Neutrophil (primary cell): ENCODE data around the gene LRRTM2.

ENCODE experiments used
- H3K27ac ChIP-seq: fragments of 200-600 bp; sonication (generic); 2 replicates; pipeline ENCODE4 v1.5.1; 2016; ENCODE audit warnings: mild to moderate bottlenecking, moderate library complexity
- H3K27me3 ChIP-seq: fragments of 200-600 bp; sonication (generic); 2 replicates; pipeline ENCODE4 v1.6.0; 2016; ENCODE audit warnings: mild to moderate bottlenecking
- H3K36me3 ChIP-seq: fragments of 200-600 bp; sonication (generic); 2 replicates; pipeline ENCODE4 v1.5.1; 2017
- H3K4me1 ChIP-seq, 2 experiments: fragments of 200-600 bp in 1 of 2; sonication (generic) in 1 of 2; 1 replicate in 1 of 2; 2 replicates in 1 of 2; pipeline versions ENCODE4 v1.5.1 to v1.6.1; 2013 to 2016; ENCODE audit warnings: low read depth in 1 of 2, low read length in 1 of 2, mild to moderate bottlenecking in 1 of 2, moderate library complexity in 1 of 2; ENCODE audit not compliant: control insufficient read depth in 1 of 2, insufficient read depth in 1 of 2
- H3K4me3 ChIP-seq, 2 experiments: fragments of 200-600 bp in 1 of 2; sonication (generic) in 1 of 2; 1 replicate in 1 of 2; 2 replicates in 1 of 2; pipeline ENCODE4 v1.5.1; 2013 to 2016; ENCODE audit warnings: low read depth in 1 of 2, low read length in 1 of 2, mild to moderate bottlenecking in 1 of 2, moderate library complexity in 1 of 2
- H3K9me3 ChIP-seq: fragments of 200-600 bp; sonication (generic); 2 replicates; pipeline ENCODE4 v1.5.1; 2016
- TF ChIP-seq, protein P1 (sequence below): fragments of 200-600 bp; sonication (generic); IDR thresholded peaks from 2 replicates; pipeline ENCODE4 v1.5.1; 2016; ENCODE audit warnings: antibody characterized with exemption

Gene LRRTM2

DNA sequence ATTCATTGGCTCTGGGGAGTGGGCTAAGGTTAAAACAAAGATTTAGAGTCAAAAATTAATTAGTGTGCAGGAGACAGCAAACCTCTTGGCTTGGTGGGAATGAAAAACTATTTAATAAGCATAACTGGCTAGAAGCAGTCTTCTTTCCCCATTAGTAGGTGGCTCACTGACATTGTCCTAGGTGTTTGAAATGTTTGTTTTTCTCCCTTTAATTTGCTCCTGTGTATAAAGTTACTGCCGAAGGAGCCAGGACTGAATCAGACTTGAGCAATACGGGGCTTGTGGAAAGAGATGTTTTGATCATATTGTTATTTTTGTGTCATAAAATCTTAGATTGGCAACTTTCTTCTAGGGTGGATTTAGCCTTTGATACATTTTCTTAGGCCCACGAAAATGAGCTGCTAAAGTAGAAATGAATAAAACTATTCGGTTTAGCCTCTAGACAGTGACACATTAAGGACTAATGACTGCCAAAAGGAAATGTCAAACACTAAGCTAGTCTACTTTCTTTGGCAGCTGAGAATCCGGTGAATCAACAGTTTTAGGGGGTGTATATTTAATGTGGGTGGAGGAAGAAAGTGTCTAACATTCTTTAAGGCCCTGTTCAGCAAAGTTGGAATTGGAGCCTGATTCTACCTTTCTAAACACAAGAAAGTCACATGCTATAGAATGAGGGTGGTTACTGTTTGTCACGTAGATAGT is 30.2 kb downstream of the LRRTM2 start:
- no peaks in the 10 kb centered on the region for H3K9me3 ChIP-seq
- TF ChIP-seq, protein P1, sequence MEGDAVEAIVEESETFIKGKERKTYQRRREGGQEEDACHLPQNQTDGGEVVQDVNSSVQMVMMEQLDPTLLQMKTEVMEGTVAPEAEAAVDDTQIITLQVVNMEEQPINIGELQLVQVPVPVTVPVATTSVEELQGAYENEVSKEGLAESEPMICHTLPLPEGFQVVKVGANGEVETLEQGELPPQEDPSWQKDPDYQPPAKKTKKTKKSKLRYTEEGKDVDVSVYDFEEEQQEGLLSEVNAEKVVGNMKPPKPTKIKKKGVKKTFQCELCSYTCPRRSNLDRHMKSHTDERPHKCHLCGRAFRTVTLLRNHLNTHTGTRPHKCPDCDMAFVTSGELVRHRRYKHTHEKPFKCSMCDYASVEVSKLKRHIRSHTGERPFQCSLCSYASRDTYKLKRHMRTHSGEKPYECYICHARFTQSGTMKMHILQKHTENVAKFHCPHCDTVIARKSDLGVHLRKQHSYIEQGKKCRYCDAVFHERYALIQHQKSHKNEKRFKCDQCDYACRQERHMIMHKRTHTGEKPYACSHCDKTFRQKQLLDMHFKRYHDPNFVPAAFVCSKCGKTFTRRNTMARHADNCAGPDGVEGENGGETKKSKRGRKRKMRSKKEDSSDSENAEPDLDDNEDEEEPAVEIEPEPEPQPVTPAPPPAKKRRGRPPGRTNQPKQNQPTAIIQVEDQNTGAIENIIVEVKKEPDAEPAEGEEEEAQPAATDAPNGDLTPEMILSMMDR, result no peak
- H3K4me3 ChIP-seq, result no peak overlapping the region
- no peaks in the 10 kb centered on the region for H3K36me3 ChIP-seq
- no peak overlapping the region for H3K27ac ChIP-seq
- H3K27me3 ChIP-seq, result no peaks in the 10 kb centered on the region
- H3K4me1 ChIP-seq, result no peaks in the 10 kb centered on the region

DNA sequence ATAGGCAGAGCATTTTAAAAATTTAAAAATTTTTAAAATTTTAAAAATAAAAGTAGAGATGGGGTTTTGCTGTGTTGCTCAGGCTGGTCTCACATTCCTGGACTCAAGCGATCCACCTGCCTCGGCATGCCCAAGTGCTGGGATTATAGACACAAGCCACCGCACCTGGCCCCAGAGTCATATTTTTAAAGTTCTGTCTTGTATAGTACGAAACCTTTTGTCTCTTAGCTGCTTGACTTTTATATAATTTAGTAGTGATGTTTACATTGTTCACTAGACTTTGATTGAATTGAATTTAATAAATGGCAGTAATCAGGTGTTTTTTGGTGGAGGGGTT is 31.0 kb downstream of the LRRTM2 start:
- no peaks in the 10 kb centered on the region for H3K36me3 ChIP-seq
- no peaks in the 10 kb centered on the region for H3K27me3 ChIP-seq
- H3K4me3 ChIP-seq, result no peak overlapping the region
- TF ChIP-seq, protein P1, result no peak
- no peaks in the 10 kb centered on the region for H3K4me1 ChIP-seq
- no peak overlapping the region for H3K27ac ChIP-seq
- H3K9me3 ChIP-seq, result no peaks in the 10 kb centered on the region

DNA sequence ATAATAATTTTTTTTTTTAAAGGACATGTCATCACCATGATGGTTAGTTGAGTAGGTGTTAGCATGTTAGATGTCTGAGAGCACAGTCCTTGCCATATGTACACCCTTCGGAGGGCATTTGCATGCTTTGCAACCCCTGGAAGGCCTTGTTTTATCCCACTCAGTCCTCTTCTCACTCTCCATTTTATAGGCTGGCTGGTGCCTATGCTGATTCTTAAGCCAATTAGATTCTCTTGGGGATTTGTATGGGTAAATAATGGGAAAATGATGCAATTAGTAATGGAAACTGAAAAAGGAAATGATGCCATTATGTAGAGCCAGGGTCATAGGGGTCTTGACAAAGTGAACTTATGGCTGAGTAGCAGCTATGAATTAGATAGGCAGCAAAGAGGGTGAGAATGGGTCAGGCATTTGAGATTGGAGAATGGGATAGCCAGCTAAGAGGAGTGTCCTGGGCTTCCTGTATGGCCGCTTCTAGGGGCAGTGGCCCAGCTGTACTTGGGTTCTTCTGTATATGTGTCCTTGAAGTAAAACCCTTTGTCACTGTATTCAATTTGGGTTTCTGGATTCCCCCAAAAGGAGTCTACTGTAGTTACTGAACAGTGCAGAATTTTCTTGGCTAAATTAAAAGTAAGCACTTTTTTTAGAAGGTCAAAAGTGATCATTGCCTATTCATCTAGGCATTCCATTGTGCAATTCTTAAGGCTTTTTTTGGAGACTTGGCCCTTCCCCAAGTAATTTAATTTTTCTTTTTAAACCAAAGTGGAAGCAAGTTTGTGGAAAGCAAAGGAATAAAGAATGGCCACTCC is 31.6 kb downstream of the LRRTM2 start:
- no peaks in the 10 kb centered on the region for H3K9me3 ChIP-seq
- no peak overlapping the region for H3K27ac ChIP-seq
- H3K36me3 ChIP-seq, result no peaks in the 10 kb centered on the region
- no peak overlapping the region for H3K4me3 ChIP-seq
- no peaks in the 10 kb centered on the region for H3K27me3 ChIP-seq
- no peaks in the 10 kb centered on the region for H3K4me1 ChIP-seq
- TF ChIP-seq, protein P1, result no peak

DNA sequence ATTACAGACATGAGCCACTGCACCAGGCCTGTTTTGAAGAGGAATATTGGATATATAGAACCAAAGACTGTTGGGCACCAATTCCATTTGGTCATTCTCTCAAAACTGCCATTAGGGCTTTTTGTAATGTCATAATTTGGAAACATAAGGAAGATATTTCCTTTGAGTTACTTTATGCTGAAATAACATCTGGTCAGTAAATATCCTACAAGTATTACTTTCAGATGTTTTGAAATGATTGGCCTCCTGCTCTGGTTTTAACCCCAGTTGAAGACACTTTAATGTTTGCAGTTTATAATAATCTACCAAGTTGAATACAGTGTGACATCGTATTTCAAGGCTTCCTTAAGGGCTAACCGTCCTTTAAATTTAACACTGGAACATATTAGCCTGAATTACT is 33.6 kb downstream of the LRRTM2 start:
- TF ChIP-seq, protein P1, result no peak
- H3K27me3 ChIP-seq, result no peaks in the 10 kb centered on the region

DNA sequence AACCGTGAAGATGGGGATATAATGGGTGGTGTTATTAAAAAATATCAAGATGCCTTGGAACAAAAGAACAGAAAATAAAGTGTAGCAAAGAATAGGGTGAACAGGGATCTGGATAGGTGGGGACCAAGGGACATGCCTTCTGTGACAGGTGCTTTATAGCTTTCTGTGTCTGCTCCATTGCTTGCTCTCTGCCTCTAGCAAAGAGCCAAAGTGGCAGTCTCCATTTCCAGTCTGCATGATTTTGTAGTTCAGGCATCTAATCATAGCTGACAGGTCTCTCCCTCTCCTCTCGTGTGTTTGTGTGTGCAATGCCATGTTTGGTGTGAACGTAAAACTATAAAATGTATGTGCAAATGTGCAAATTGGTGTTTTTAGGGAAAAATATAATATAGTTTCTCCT is 35.0 kb downstream of the LRRTM2 start:
- Histone ChIP-seq H3K27me3 (no peaks in the 10 kb centered on the region), H3K4me1 (no peaks in the 10 kb centered on the region), H3K36me3 (no peaks in the 10 kb centered on the region), H3K9me3 (no peaks in the 10 kb centered on the region), H3K4me3 (no peak overlapping the region), H3K27ac (no peak overlapping the region)
- TF ChIP-seq, protein P1, result no peak

More for the DNA sequence above, 33.6 kb downstream of the LRRTM2 start:
- Histone ChIP-seq H3K36me3 (no peaks in the 10 kb centered on the region), H3K27ac (no peak overlapping the region), H3K4me1 (no peaks in the 10 kb centered on the region), H3K4me3 (no peak overlapping the region), H3K9me3 (no peaks in the 10 kb centered on the region)
